Kidney (tissue), 22 donors: ENCODE measurements around the gene TRPM4. TPM values are rescaled to one million over a fixed set of nuclear protein-coding genes. Genes with fewer than 3 reads are reported as not detected.
A peak's percentile ranks its signal among the peaks of the same experiment; 100 is the strongest.

Source experiments
- DNase-seq, 5 donors: peaks; one replicate each; pipeline ENCODE4 v3.0.0-alpha.2; 2013 to 2020
- FAIRE-seq: peaks from 2 replicates; lab custom pipeline; 2012; peaks lifted over from hg19 to GRCh38; lab: Jason Lieb, UNC
- H3K27ac ChIP-seq, 2 donors: one replicate each; pipeline ENCODE4 v1.7.0; 2013; ENCODE audit warnings: low read depth in 2 of 2, low read length in 2 of 2, inconsistent platforms in 1 of 2
- H3K27me3 ChIP-seq: one replicate; pipeline ENCODE4 v1.7.1; 2013; ENCODE audit warnings: low read length, inconsistent platforms; ENCODE audit not compliant: control insufficient read depth, insufficient read depth
- H3K36me3 ChIP-seq, 3 donors: one replicate each; pipeline versions ENCODE4 v1.7.0 to v1.7.1; 2013; ENCODE audit warnings: low read length in 3 of 3, control low read depth in 1 of 3, inconsistent platforms in 1 of 3; ENCODE audit not compliant: insufficient read depth in 3 of 3, control insufficient read depth in 2 of 3
- H3K4me1 ChIP-seq, 3 donors: one replicate each; pipeline versions ENCODE4 v1.7.0 to v1.7.1; 2013; ENCODE audit warnings: low read length in 3 of 3, inconsistent platforms in 1 of 3, low read depth in 1 of 3; ENCODE audit not compliant: control insufficient read depth in 2 of 3, insufficient read depth in 2 of 3
- H3K4me3 ChIP-seq, 3 donors: one replicate each; pipeline versions ENCODE4 v1.7.0 to v1.8.1; 2013; ENCODE audit warnings: low read length in 3 of 3, control low read depth in 1 of 3, inconsistent platforms in 1 of 3
- H3K9ac ChIP-seq, 3 donors: one replicate each; pipeline versions ENCODE4 v1.7.0 to v1.7.1; 2013; ENCODE audit warnings: low read length in 3 of 3, control low read depth in 1 of 3, inconsistent platforms in 1 of 3
- H3K9me3 ChIP-seq, 3 donors: one replicate each; pipeline versions ENCODE4 v1.7.0 to v1.7.1; 2013; ENCODE audit warnings: low read length in 3 of 3, control low read depth in 1 of 3, inconsistent platforms in 1 of 3; ENCODE audit not compliant: control insufficient read depth in 2 of 3, insufficient read depth in 1 of 3
- intact Hi-C: fragments of 100-400 bp; cut with DNase I; formaldehyde crosslinking; loops from one replicate; pipeline ENCODE4 v1.11.1; 2022
- long read RNA-seq, 10 donors: library from polyadenylated mRNA in 1 of 10; unstranded in 1 of 10; transcript quantifications; one replicate each; pipeline ENCODE4 v2.0.0 and lab custom pipeline, GENCODE V29; 2021 to 2026
- polyA plus RNA-seq: library from polyadenylated mRNA; stranded (reverse); fragments of 350-450 nt; fragmentation: Illumina TruSeq; extraction: RNeasy Lipid Tissue Mini Kit (QIAGEN cat#74804); gene quantifications from one replicate; pipeline ENCODE4 v1.2.3, GENCODE V29; 2014; ENCODE audit warnings: low read depth, low replicate concordance; ENCODE audit not compliant: insufficient read depth
- total RNA-seq: library from RNA; stranded (reverse); fragmentation: NEBNext Ultra II Directional; extraction: Animal tissue kit (Norgen Biotek cat#: 25700); gene quantifications from one replicate; pipeline ENCODE4 v1.2.1, GENCODE V29; 2021
- TF ChIP-seq, protein P1 (sequence below): IDR thresholded peaks from 3 replicates; pipeline ENCODE4 v1.5.1; 2012; ENCODE audit warnings: mild to moderate bottlenecking, moderate library complexity, borderline replicate concordance; ENCODE audit not compliant: insufficient read depth; ENCODE audit errors: extremely low read depth
- donor health status: control.
- donor health status: control.
- donor health status: control.
- donor health status: control.
- donor health status: control.
- donor health status: DM: yes; HTN: yes; CAD: no.
- donor health status: Normal renal cell carcinoma (clear cell type).

The TRPM4 gene
- 89.1 TPM for total RNA-seq
- 47.6 TPM for polyA plus RNA-seq
- long read RNA-seq, donor 1, full-length matches to known transcripts = 2 of 2 reads
- long read RNA-seq, donor 1, partial matches to known transcripts = 0 of 2 reads
- long read RNA-seq, donor 1, other reads (novel, unspliced or antisense) = 0 of 2 reads
- long read RNA-seq, donor 2, full-length matches to known transcripts = 2 of 54 reads
- long read RNA-seq, donor 2, partial matches to known transcripts = 38 of 54 reads
- long read RNA-seq, donor 2, other reads (novel, unspliced or antisense) = 14 of 54 reads
- long read RNA-seq, donor 3, transcript TRPM4-213 (2 exons, 1,829 nt) = major isoform, 6 of 7 reads
- long read RNA-seq, donor 3, partial matches to known transcripts = 0 of 7 reads
- long read RNA-seq, donor 3, other reads (novel, unspliced or antisense) = 0 of 7 reads
- long read RNA-seq, donor 4, full-length matches to known transcripts = 3 of 68 reads
- long read RNA-seq, donor 4, partial matches to known transcripts = 52 of 68 reads
- long read RNA-seq, donor 4, other reads (novel, unspliced or antisense) = 13 of 68 reads
- long read RNA-seq, donor 5 = 0 reads
- long read RNA-seq, donor 6, partial matches to known transcripts = 5 of 5 reads
- long read RNA-seq, donor 6, other reads (novel, unspliced or antisense) = 0 of 5 reads
- long read RNA-seq, donor 7, full-length matches to known transcripts = 10 of 92 reads
- long read RNA-seq, donor 7, partial matches to known transcripts = 66 of 92 reads
- long read RNA-seq, donor 7, other reads (novel, unspliced or antisense) = 16 of 92 reads
- long read RNA-seq, donor 8, full-length matches to known transcripts = 1 of 1 reads
- long read RNA-seq, donor 8, partial matches to known transcripts = 0 of 1 reads
- long read RNA-seq, donor 8, other reads (novel, unspliced or antisense) = 0 of 1 reads
- long read RNA-seq, donor 9, full-length matches to known transcripts = 2 of 2 reads
- long read RNA-seq, donor 9, partial matches to known transcripts = 0 of 2 reads
- long read RNA-seq, donor 9, other reads (novel, unspliced or antisense) = 0 of 2 reads
- long read RNA-seq, donor 10, full-length matches to known transcripts = 2 of 2 reads
- long read RNA-seq, donor 10, partial matches to known transcripts = 0 of 2 reads
- long read RNA-seq, donor 10, other reads (novel, unspliced or antisense) = 0 of 2 reads

DNA sequence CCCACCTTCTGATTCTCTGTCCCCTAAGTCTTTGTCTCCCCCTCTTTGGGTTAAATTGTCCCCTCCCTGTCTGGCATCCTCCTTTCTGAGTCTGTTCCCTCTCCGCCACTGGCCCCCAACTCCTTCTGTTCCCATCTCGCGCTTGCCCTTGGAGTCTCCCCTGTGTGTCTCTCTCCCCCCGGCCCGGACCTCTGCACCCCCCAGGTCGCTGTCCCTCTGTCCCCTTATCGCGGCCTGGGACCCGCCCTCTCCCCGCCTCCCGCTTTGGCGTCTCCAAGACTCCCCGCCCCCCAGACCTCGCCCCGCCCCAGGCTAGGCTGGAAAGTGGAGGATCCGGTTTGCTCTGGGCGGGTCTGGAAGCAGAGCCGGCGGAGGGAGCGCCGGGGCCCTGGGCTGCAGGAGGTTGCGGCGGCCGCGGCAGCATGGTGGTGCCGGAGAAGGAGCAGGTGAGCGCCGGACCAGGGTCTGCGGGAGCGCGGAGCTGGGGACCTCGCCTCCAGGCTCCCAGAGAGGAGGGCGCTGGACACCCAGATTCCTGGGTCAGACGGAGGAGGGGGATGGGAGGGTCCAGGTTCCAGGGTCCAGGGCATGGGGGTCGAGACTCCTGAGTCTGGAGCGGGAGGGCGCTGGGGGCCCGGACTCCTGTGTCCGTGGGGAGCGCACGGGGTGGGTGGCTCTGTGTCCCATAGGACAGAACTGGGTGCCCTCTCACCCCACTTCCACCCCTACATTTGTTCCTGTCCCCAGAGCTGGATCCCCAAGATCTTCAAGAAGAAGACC is at the start of gene TRPM4:
Gene TRPM4 (plus strand): TSS at position 348 of the 780 bp plus-strand sequence. CDS start 75 bp downstream, at position 423.
- intact Hi-C loops = no loop called here
- Histone ChIP-seq H3K27me3 (no peaks in the 10 kb centered on the region), H3K27ac (peak within 1 kb of the TSS; percentile 80 to 93), H3K9me3 (no peaks in the 10 kb centered on the region), H3K4me3 (peak within 1 kb of the TSS; percentile 53 to 85 (median 84)), H3K4me1 (peaks cover 0 to 9% (median 9%) of the 10 kb centered on the region in 3 donors), H3K36me3 (no peaks in the 10 kb centered on the region), H3K9ac (peak within 1 kb of the TSS; percentile 48 to 90 (median 78))
- peak; percentile 94 to 98 (median 96) for DNase-seq
- FAIRE-seq = no peak
- TF ChIP-seq, protein P1, sequence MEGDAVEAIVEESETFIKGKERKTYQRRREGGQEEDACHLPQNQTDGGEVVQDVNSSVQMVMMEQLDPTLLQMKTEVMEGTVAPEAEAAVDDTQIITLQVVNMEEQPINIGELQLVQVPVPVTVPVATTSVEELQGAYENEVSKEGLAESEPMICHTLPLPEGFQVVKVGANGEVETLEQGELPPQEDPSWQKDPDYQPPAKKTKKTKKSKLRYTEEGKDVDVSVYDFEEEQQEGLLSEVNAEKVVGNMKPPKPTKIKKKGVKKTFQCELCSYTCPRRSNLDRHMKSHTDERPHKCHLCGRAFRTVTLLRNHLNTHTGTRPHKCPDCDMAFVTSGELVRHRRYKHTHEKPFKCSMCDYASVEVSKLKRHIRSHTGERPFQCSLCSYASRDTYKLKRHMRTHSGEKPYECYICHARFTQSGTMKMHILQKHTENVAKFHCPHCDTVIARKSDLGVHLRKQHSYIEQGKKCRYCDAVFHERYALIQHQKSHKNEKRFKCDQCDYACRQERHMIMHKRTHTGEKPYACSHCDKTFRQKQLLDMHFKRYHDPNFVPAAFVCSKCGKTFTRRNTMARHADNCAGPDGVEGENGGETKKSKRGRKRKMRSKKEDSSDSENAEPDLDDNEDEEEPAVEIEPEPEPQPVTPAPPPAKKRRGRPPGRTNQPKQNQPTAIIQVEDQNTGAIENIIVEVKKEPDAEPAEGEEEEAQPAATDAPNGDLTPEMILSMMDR = no peak

DNA sequence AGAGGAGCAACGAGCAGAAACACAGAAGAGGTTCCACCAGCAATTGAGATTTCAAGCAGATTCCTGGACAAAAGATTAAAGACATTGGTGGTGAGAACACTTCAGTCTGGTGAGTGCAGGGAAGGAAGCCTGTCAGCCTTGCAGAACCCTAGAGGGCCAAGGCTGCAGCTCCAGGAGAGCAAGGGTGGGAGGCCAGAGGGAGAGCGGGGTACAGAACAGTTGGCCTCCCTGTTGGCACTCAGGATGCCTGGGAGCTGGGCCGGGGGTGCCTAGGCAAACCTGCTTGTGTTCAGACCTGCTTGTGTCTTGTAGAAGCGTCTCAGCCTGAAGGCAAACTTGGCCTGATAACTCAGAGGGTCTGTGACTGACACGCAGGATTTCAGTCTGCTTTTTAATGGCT is 48.5 kb upstream of the TRPM4 start:
- Histone ChIP-seq H3K36me3 (peaks cover 2 to 29% (median 22%) of the 10 kb centered on the region in 3 donors), H3K4me1 (peaks cover 0 to 5% (median 3%) of the 10 kb centered on the region in 3 donors), H3K9ac (no peak overlapping the region), H3K27ac (no peak overlapping the region), H3K9me3 (no peaks in the 10 kb centered on the region), H3K4me3 (no peak overlapping the region), H3K27me3 (no peaks in the 10 kb centered on the region)
- TF ChIP-seq, protein P1 = no peak
- no peak for FAIRE-seq
- no peak for DNase-seq
- intact Hi-C loops = loop anchor here (10.0 kb wide), 1 partner anchor 106 kb away; no protein-coding TSS in a partner anchor
